ENCODE results near the gene HOXC6.

DNA sequence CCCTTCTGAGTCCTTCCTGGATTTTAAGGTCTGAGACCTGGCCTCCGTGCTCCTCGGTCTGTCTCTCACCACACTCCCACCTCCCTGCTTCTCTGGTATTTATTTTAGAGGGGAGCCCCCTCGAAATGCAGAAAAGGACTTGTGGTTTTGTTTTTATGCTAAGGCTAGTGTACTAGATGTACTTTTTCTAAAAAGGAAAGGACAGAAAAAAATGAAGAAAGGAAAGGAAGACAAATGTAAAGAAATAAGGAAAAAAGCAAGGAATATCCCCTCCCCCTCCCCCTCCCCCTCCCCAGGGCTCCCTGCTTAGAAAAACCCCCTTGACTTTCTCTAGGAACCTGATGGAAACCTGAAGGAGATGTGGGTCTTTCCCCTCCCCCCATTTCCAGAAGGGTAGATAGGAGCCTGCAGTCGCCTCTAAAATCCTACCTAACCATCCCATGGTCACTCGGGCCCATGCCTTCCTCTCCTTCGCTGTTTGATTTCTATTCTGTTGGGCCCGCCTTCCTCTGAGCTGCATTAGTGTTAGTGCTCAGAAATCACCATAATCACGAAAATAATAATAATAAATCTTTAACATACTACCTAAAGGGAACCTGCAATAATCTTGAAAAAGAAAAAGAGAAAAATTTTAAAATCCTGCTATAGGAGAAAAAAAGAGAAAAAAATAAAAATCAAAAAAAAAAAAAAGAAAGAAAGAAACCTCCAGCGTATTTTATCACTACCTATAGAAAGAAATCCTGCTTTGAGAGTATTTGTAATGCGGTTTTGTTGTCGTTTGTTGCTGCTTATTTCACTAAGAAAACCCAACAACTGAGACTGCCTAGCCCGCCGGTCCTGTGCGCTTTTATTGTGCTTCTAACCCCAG, 16.3 kb upstream of the HOXC6 start:
- TF ChIP-seq EZH2 (IDR thresholded peaks at IDR 0.05) (no peak), EZH2phosphoT487 (IDR thresholded peaks at IDR 0.05) (peak; percentile 55)
- TF ChIP-seq, protein P1, sequence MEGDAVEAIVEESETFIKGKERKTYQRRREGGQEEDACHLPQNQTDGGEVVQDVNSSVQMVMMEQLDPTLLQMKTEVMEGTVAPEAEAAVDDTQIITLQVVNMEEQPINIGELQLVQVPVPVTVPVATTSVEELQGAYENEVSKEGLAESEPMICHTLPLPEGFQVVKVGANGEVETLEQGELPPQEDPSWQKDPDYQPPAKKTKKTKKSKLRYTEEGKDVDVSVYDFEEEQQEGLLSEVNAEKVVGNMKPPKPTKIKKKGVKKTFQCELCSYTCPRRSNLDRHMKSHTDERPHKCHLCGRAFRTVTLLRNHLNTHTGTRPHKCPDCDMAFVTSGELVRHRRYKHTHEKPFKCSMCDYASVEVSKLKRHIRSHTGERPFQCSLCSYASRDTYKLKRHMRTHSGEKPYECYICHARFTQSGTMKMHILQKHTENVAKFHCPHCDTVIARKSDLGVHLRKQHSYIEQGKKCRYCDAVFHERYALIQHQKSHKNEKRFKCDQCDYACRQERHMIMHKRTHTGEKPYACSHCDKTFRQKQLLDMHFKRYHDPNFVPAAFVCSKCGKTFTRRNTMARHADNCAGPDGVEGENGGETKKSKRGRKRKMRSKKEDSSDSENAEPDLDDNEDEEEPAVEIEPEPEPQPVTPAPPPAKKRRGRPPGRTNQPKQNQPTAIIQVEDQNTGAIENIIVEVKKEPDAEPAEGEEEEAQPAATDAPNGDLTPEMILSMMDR (IDR thresholded peaks at IDR 0.05): no peak
